HG03196 (cell line): ENCODE results near the gene VPS33B.

Experiments
- ATAC-seq: cut with Tn5 transposase; IDR thresholded peaks from one replicate; pipeline ENCODE4 v1.9.1; 2021; ENCODE audit not compliant: unreplicated experiment

The VPS33B gene

DNA sequence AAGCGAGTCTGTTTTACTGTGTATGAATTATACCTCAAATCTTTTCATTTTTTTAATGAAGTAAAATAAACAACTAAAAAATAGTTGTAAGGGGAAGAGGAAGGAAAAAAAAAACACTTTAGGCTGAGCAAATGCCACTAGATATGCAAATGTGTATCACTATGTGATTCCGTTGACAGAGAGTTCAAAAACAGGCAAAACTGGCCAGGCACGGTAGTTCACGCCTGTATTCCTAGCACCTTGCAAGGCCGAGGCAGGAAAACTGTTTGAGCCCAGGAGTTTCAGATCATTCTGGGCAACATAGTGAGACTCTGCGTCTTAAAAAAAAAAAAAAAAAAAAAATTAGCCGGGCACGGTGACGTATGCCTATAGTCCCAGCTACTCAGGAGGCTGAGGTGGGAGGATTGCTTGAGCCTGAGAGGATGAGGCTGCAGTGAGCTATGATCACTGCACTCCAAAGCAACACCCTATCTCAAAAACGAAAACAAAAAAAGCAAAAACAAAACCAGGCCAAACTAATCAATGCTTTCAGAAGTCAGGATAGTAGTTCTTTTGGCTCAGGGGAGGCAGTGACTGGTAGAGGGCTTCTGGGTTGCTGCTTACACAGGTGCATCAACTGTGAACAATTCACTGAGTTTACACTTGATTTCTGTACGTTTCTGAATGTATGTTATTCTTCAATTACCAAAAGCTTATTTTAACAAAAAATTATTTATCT, 35.4 kb downstream of the VPS33B start:
- no peak for ATAC-seq

DNA sequence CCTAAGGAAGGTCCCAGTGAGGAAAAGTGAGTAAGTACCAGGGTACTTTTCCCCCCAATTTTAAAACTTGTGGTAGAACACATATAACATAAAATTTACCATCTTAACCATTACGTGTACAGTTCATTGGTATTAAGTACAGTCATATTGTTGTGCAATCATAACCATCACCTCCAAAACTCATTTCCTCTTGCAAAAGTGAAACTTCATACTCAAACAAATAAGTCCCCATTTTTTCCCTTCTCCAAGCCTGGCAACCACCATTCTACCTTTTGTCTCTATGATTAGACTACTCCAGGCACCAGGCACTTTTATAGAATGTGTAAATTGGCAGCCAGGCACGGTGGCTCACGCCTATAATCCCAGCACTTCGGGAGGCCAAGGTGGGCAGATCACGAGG, 40.3 kb downstream of the VPS33B start:
- ATAC-seq: peak; percentile 37

DNA sequence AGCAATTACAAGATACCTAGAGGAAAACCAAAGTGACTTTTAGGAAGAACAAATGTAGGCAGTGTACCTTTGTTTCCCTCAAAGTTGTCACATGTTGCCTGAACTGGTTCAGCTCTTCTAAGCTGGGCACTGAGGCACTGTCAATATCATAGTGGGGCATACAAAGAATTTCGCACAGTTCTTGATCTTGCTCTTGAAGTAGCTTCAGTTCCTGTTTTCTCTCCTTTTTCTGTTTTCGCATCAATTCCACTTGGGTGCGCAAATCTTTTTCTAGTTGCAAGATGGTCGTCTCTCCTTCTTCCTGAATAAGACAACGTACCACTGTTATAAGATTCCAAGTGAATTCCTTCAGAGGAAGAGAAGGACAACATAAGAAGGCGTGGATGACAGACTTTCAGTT, 40.7 kb downstream of the VPS33B start:
- ATAC-seq: peak; percentile 55

- ATAC-seq: no peak
Observed at GRCh38 chr15:90979582-90979981, 42.8 kb downstream of the VPS33B start.

DNA sequence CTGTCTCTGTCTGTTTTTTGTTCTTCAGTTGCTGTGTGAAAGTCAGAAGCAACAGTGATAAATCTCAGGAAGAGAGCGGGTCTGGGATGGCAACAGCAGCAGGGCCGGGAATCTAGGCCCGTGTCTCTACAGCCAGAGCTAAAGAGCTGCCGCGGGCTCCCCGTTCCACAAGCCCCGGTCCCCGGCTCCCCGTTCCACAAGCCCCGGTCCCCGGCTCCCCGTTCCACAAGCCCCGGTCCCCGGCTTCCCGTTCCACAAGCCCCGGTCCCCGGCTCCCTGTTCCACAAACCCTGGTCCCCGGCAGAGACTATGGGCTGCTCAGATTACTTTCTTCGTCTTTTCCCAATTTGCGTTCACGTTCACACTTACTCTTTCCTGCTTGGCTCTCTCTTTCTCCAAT, 48.2 kb downstream of the VPS33B start:
- ATAC-seq: no peak

DNA sequence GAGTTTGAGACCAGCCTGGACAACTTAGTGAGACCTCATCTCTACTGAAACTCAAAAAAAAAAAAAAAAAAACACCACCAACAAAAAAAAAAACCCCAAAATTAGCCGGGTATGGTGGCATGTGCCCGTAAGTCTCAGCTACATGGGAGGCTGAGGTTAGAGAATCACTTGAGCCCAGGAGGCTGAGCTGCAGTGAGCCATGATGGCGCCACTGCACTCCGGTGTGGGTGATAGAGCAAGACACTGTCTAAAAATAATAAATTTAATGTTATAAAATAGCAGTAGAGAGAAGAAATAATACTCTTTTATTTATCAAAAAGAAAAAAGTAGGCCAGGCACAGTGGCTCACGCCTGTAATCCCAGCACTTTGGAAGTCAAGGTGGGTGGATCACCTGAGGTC, 50.3 kb downstream of the VPS33B start:
- ATAC-seq: no peak

- ATAC-seq: no peak
Observed at GRCh38 chr15:90970274-90970673, 52.1 kb downstream of the VPS33B start.

- no peak for ATAC-seq
Observed at GRCh38 chr15:90968434-90968833, 54.0 kb downstream of the VPS33B start.

DNA sequence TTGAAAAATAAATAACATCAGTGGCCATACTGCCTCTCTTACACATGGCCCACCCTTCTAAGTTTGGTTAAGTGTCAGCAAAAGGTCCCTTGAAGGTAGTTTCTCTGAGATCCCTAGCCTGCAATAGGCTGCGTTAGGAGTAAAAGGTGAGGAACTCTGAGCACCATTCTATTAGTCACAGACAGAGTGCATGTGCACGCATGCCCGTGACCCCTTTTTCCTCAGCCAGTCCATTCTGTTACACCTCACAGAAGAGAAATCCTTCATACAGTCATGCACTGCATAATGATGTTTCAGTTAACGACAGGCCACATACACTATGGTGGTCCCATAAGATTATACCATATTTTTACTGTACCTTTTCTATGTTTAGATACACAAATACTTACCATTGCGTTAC, 55.2 kb downstream of the VPS33B start:
- ATAC-seq: no peak

DNA sequence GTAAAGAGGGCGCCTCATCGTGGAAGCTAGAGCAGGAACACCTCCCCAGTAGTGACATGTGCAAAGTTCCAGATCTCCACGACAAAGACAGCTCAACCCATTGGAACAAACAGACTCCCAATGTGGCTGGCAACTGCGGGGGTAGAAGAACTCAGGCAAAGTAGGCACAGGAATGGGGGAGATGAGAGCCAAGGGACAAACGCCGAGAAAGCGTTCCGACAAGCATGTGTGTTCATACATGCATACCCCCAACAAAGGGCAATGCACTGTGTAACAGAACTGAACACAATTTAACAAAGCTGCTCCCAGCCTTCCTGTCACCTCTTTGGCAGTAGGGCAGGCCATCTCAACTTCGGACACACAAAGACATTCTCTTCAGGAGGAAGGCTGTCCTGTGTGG, 56.1 kb downstream of the VPS33B start:
- ATAC-seq: no peak

DNA sequence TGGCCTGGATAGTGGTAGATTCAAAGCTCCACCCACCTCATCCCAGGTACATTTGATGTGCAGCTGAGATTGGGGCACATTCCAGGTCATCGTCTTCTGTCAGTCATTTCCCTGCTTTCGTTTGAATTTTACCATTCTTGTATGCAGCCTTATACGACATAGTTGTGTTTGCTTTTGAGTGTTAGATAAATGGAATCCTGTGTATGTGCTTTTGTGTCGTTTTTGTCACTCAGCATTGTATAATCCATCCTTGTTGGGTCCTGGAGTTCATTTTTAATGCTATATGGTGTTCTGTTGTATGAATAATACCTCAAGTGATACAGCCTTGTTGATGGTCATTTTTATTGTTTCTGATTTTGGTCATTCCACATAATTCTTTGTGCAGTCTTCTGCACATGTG, 60.4 kb downstream of the VPS33B start:
- ATAC-seq: no peak

- ATAC-seq: no peak
Observed at GRCh38 chr15:90960298-90961091, 61.9 kb downstream of the VPS33B start.

DNA sequence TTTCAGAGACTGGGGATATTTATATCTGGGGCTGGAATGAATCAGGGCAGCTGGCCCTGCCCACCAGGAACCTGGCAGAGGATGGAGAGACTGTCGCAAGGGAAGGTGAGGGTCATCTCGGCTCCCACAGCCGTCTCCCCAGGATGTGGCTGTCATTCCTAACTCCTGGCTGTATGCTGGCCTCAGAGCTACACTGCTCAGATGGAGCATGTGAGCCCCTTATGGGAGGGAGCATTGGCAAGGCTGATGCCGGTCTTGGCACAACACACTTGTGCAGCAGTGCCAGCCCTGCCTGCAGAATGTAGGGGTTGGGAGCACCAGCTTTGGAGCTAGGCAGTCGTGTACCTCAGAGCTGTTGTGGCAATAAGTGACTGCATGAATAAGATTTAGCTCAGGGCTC, 62.5 kb downstream of the VPS33B start:
- ATAC-seq: no peak

GRCh38 chr15:90959028-90959595, 63.3 kb downstream of the VPS33B start:
- ATAC-seq: no peak

- ATAC-seq: no peak
Observed at GRCh38 chr15:90957791-90958190, 64.6 kb downstream of the VPS33B start.

DNA sequence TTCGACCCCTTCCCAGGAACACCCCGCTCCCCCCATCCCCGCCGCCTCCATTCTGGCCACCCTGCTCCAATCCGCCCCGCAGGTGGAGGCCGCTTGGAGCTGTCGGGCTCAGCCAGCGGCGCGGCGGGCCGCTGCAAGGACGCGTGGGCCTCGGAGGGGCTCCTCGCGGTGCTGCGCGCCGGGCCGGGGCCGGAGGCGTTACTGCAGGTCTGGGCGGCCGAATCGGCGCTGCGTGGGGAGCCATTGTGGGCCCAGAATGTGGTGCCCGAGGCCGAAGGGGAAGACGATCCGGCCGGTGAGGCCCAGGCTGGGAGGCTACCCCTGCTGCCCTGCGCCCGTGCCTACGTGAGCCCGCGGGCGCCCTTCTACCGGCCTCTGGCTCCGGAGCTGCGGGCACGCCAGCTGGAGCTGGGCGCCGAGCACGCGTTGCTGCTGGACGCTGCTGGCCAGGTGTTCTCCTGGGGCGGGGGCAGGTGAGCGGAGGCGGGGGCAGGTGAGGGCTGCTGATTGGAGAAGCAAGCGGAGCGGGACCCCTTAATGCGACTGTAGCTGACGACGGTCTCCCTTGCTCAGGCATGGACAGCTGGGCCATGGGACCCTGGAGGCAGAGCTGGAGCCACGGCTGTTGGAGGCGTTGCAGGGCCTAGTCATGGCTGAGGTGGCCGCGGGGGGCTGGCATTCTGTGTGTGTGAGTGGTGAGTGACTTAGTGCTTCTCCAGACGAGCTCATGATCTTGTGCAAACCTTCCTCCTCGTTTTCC, 65.2 kb downstream of the VPS33B start:
- no peak for ATAC-seq

DNA sequence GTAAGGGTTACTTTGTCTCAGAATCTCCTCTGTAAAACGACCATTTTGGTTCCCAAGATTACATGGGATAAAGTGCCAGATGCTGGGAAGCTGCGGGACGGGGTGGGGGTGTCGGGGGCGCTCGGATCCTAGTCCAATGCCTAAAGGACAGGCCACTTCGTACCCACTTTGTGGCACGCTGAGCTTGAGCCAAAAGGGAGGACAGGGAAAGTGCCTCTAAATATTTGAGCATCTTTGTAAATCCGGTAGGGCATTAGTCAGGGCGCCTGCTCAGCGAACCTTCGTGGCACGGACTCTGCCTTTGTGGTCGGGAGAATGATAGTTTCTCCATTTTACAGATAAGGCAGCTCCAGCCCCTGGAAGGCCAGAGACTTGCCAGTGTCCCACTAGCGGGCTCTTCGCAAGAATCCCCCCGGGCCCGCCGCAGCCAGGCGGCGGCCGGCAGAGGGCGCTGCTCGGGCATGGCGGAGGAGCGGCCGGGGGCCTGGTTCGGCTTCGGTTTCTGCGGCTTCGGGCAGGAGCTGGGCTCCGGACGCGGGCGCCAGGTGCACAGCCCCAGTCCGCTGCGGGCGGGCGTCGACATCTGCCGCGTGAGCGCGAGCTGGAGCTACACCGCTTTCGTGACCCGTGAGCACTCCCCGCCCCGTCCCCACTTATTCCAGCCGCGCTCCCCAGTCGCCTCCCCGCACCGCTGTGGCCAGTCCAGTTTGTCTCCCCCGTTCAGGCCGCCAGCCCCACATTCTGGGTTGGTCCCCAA, 65.9 kb downstream of the VPS33B start:
- ATAC-seq: no peak

DNA sequence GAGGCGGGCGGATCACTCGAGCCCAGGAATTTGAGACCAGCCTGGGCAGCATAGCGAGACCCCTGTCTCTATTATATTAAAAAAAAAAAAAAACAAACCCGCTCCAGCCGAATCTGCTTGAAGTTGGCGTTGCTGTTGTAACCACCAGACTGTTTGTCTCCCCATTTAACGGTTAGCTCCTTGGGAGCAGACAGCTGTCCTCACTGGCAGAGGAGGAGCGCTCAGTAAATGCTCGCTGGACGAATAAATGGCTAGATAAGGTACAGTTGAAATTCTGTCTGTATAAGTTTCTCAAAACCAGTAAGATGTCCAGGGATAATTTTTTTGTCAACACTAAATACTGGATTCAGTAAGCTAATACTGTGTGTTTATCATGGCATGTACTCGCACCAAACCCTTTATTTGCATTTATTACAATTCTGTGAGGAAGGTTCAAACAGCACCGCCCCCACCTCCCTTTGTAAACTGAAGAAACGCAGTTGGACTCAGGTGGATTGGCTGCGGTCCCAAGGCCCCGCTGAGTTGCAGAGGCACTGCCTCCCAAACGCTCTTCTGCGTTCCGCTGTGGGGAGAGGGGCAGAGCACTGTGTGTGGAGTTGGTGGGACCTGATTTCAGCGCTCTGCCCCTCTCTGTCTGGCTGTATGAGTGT, 66.6 kb downstream of the VPS33B start:
- no peak for ATAC-seq

DNA sequence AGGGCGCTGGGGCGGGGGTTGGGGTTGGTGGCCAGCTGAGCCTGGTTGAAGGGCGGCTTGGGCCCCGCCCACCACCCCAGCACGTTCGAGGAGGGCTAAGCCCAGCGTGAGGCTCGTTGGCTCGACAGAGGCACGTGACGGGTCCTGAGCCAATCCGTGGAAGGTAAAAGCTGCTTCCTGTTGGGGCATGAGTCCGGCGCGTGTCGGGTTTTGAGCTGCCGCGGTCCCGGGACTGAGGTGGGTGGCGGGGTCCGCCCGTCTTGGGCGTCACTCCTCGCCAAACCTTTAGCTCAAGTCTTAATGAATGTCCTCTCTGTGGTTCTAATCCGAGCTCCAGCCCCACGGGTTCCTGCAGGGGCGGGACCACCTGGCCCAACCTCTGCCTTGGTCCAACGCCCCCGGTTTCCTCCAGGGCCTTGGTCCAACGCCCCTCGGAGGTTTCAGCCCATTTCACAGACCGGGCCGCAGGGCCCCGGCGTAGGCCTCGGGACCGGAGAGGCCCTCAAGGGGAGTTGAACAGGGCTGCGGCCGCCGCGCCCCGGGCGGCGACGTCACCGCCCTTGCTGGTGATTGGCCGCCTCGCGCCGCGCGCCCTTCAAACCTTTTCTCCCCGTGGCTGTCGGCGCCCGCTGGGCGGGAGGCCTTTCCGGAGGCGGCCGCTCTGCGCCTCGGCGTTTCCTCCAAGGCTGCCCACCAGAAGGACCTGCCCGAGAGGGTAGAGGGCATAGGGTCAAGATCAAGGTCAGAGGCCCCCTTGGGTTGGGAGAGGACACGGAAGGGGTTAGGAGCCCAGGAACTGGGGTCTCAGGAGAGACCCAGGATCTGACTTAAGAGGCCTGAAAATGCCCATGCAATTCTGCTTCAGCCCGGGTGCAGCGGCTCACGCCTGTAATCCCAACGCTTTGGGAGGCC, 67.4 kb downstream of the VPS33B start, which contains the start of gene RCCD1:
RCCD1 (plus strand) TSS at position 173 of the 912 bp plus-strand sequence. CDS start 1,851 bp downstream, outside the sequence.
- peak; percentile 89 for ATAC-seq
